ENCODE results near the gene LAMB3.

Gene LAMB3

DNA sequence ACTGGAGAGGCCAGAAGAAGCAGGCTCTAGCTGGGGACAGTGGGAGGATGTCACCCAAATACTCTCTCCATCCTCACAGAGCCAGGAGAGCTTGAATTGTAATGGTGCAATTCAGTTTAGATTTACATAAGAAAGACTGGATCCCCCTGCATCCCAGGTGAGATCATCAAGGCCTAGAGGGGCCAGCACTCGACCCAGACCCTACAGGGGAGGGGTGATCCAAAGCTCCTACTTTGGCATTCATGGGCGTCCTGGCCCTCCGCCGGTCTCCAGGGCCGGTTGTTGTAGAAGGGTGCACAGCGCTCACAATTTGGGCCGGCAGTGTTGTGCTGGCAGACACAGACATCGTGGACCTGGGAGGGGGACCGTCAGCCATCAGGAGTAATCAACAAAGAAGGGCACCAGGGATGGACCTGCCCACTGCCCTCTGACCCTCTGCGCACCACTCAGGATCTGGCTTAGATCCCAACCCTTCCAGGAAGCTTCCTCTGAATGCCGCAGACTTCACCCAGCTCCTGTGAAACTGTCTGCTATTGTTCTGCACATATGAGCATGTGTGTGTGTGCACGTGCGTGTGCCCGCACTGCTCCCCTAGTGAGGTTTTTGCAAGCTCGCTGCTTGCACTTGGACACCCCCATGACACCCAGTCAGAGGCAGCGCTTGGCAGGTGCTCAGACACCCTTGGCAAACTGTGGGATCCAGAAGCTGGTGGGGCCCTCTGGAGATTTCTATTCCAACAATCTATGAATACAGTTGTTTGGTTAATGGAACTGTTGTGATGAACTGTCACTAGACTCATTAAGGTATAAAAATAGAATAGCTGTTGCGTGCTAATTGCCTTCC is 21.6 kb downstream of the LAMB3 start:
- CTCF ChIA-PET = interaction anchor here (0.8 to 10.3 kb wide), 17 partner anchors 9 to 127 kb away, joined by 3 to 144 read pairs (median 4); partner anchors contain the start of genes CAMK1G and LAMB3

DNA sequence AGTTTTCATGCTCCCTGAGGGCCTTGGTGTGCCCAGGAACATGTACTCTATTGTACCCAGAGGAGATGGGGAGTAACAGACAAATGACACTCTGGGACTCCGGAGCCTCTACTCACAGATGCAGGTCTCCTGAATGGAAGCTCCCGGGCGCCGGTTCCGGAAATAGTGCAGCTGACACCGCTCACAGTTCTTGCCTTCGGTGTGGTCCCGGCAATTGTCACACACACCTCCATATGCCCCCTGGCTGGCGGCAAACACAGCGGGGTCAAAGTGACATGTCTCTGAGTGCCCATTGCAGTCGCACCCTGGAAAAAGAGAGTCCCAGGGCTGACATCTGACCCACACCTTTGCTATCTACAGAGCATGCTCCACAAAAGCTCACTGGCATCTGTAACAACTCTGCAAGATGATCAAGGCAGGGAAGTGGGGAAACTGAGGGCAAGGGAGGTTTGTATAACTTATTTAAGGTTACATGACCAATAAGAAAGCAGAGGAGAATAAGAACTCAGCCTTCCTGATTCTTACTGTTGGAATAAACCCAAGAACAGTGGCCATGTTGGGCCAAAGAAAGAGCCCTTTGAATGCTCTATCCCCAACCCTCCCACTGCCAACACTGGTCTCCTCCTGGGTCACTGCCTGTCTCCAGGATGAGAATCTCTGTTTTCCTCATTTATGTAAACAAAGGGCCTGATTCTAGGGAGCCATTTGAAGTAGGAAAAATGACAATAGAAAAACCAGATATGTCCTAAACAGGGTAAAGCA is 22.4 kb downstream of the LAMB3 start:
- CTCF ChIA-PET = interaction anchor here (0.8 to 10.3 kb wide), 15 partner anchors 10 to 63 kb away, joined by 3 to 144 read pairs (median 4); partner anchors contain the start of genes CAMK1G and LAMB3

More for the DNA sequence above, 21.6 kb downstream of the LAMB3 start:
- POLR2A ChIA-PET = no interaction called here
- DNase-seq (ENCODE audit: extremely low spot score) = no peak
- TF ChIP-seq, protein P1, sequence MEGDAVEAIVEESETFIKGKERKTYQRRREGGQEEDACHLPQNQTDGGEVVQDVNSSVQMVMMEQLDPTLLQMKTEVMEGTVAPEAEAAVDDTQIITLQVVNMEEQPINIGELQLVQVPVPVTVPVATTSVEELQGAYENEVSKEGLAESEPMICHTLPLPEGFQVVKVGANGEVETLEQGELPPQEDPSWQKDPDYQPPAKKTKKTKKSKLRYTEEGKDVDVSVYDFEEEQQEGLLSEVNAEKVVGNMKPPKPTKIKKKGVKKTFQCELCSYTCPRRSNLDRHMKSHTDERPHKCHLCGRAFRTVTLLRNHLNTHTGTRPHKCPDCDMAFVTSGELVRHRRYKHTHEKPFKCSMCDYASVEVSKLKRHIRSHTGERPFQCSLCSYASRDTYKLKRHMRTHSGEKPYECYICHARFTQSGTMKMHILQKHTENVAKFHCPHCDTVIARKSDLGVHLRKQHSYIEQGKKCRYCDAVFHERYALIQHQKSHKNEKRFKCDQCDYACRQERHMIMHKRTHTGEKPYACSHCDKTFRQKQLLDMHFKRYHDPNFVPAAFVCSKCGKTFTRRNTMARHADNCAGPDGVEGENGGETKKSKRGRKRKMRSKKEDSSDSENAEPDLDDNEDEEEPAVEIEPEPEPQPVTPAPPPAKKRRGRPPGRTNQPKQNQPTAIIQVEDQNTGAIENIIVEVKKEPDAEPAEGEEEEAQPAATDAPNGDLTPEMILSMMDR (IDR thresholded peaks at IDR 0.05; ENCODE audit: control extremely low read depth, extremely low read depth, low read depth, missing control alignments) = no peak

DNA sequence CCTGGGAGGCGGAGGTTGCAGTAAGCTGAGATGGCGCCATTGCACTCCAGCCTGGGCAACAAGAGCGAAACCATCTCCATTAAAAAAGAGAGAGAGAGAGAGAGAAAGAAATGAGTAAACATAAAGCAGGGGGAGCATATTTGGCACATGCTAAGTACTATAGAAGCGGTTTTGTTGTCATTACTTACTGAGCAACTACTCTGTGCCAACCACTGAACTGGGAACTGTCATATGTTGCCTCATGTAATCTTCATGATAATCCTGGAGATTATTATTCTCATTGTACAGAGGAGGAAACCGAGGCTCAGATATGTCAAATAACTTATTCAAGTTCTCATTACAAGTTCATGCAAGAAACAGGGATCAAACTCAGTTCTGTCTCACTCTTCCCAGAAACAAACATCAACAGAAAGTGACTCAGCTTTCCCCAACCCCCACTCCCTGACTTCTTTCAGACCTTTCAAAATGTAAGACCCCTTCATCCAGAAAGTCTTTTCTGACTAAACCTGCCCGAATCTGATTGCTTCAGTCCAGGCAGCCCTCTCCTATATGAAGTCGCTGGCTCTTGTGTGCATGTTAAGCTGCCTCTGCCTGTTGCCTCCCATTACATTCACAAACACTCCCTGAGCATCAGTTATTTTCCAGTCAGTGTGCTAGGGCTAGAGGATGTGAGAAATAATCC is 23.5 kb downstream of the LAMB3 start:
- ChIA-PET CTCF (interaction anchor here (0.8 to 10.3 kb wide), 9 partner anchors 13 to 59 kb away, joined by 3 to 144 read pairs (median 3); partner anchors contain the start of genes CAMK1G and LAMB3), POLR2A (no interaction called here)
- TF ChIP-seq, protein P1 (IDR thresholded peaks at IDR 0.05; ENCODE audit: control extremely low read depth, extremely low read depth, low read depth, missing control alignments) = no peak
- no peak for DNase-seq (ENCODE audit: extremely low spot score)

More for the DNA sequence above, 22.4 kb downstream of the LAMB3 start:
- POLR2A ChIA-PET = no interaction called here
- no peak for DNase-seq (ENCODE audit: extremely low spot score)
- TF ChIP-seq, protein P1 (IDR thresholded peaks at IDR 0.05; ENCODE audit: control extremely low read depth, extremely low read depth, low read depth, missing control alignments) = no peak

DNA sequence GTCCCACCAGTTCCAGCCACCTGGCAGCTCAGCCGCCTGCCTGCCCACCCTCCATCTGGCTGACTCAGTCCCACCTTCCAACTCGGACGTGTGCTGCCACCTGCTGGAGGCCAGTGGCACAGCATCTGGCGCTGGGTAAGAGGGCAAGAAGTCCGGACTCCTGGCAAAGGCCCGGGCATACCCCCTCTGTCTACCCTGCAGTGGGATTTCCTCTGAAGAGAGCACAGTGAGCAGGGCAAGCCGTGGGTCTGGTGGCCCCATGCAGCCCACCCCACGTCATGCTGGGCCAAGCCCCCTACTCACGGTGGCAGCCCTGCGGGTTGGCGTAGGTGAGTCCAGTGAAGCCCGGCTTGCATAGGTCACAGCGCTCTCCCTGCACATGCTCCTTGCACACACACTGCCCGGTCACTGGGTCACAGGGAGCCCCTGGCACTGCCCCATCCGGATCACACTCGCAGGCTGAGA is 24.5 kb downstream of the LAMB3 start:
- DNase-seq (ENCODE audit: extremely low spot score) = peak; percentile 86
- TF ChIP-seq, protein P1 (IDR thresholded peaks at IDR 0.05; ENCODE audit: control extremely low read depth, extremely low read depth, low read depth, missing control alignments) = peak; percentile 99
- ChIA-PET POLR2A (no interaction called here), CTCF (interaction anchor here (0.6 to 10.3 kb wide), 22 partner anchors 8 to 130 kb away, joined by 3 to 144 read pairs (median 4); partner anchors contain the start of gene CAMK1G)

DNA sequence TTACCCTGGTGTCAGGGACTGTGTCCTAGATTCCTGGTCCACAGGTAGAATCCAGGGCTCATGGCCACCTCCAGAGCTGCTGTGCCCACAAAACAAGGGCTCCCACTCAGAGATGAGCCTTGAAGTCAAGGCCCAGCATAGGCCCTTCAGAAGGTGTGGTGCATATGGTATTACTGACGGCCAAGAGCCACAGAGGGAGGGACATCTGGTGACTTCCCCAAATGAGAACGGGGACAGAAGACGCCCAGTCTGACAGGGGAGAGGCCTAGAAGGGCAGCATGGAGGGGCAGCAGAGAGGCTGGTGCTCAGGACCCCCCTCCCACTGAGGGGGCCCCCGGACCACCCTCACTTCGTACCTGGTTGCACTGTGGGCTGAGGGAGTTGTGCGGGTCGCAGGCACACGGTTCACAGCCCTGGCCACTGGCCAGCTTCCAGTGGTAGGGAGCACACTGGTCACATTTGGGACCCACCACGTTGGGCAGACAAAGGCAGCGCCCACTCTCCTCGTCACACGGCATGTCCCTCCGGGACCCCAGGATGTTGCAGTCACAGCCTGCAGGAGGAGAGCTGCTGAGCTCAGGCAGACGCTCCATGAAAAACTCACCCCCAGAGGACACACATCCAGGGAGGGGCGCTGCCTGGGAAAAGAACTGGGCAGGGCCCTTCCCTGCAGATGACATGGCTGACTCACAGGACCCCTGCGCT is 25.0 kb downstream of the LAMB3 start:
- POLR2A ChIA-PET = no interaction called here
- peak; percentile 33 for DNase-seq (ENCODE audit: extremely low spot score)
- CTCF ChIA-PET = interaction anchor here (0.6 to 10.3 kb wide), 23 partner anchors 9 to 131 kb away, joined by 3 to 144 read pairs (median 4); partner anchors contain the start of gene CAMK1G
- TF ChIP-seq, protein P1 (IDR thresholded peaks at IDR 0.05; ENCODE audit: control extremely low read depth, extremely low read depth, low read depth, missing control alignments) = no peak
